H9 (cell line): ENCODE measurements around the gene SHANK3. TPM values are rescaled to one million over a fixed set of nuclear protein-coding genes. Genes with fewer than 3 reads are reported as not detected.

Source experiments
- DNase-seq: peaks from one replicate; pipeline ENCODE4 v3.0.0-alpha.2; 2017
- H2AFZ ChIP-seq: one replicate; pipeline ENCODE4 v1.6.1; 2013; ENCODE audit warnings: mild to moderate bottlenecking, low read length, control low read depth, moderate library complexity
- H2AK5ac ChIP-seq: 2 replicates; pipeline ENCODE4 v1.6.1; 2013; ENCODE audit warnings: low read length, control low read depth, mixed read lengths; ENCODE audit not compliant: insufficient read length
- H2BK120ac ChIP-seq: one replicate; pipeline ENCODE4 v1.6.1; 2013; ENCODE audit warnings: low read depth, mild to moderate bottlenecking, low read length, control low read depth, inconsistent platforms; ENCODE audit not compliant: poor library complexity, severe bottlenecking
- H2BK12ac ChIP-seq: 2 replicates; pipeline ENCODE4 v1.6.1; 2013; ENCODE audit warnings: low read length, control low read depth, mixed read lengths, low read depth; ENCODE audit not compliant: insufficient read length
- H2BK15ac ChIP-seq: 2 replicates; pipeline ENCODE4 v1.6.1; 2013; ENCODE audit warnings: low read depth, low read length, control low read depth
- H2BK20ac ChIP-seq: one replicate; pipeline ENCODE4 v1.6.1; 2013; ENCODE audit warnings: low read depth, mild to moderate bottlenecking, low read length, control low read depth, inconsistent platforms; ENCODE audit not compliant: poor library complexity, severe bottlenecking
- H2BK5ac ChIP-seq: 2 replicates; pipeline ENCODE4 v1.6.1; 2013; ENCODE audit warnings: low read length, control low read depth, mixed read lengths; ENCODE audit not compliant: insufficient read length
- H3K14ac ChIP-seq: 2 replicates; pipeline ENCODE4 v1.6.1; 2013; ENCODE audit warnings: low read length, control low read depth; ENCODE audit not compliant: insufficient read depth
- H3K18ac ChIP-seq: 2 replicates; pipeline ENCODE4 v1.6.1; 2013; ENCODE audit warnings: low read depth, mild to moderate bottlenecking, mixed read lengths, low read length, control low read depth; ENCODE audit not compliant: insufficient read length
- H3K23ac ChIP-seq: 2 replicates; pipeline ENCODE4 v1.6.1; 2013; ENCODE audit warnings: low read length, control low read depth, mixed read lengths, low read depth; ENCODE audit not compliant: insufficient read length
- H3K23me2 ChIP-seq: 2 replicates; pipeline ENCODE4 v1.6.1; 2013; ENCODE audit warnings: low read depth, mild to moderate bottlenecking, mixed read lengths, low read length, control low read depth; ENCODE audit not compliant: insufficient read length, poor library complexity, severe bottlenecking
- H3K27ac ChIP-seq: 2 replicates; pipeline ENCODE4 v1.5.1; 2013; ENCODE audit warnings: low read length, control low read depth, mixed read lengths, low read depth; ENCODE audit not compliant: insufficient read length
- H3K27me3 ChIP-seq: 2 replicates; pipeline ENCODE4 v1.6.1; 2013; ENCODE audit warnings: low read length, control low read depth, inconsistent platforms; ENCODE audit not compliant: insufficient read depth
- H3K4ac ChIP-seq: 2 replicates; pipeline ENCODE4 v1.6.1; 2013; ENCODE audit warnings: low read depth, mild to moderate bottlenecking, control low read depth, inconsistent platforms, low read length, moderate library complexity
- H3K4me1 ChIP-seq: 2 replicates; pipeline ENCODE4 v1.6.1; 2013; ENCODE audit warnings: low read length, control low read depth, inconsistent platforms; ENCODE audit not compliant: insufficient read depth
- H3K4me2 ChIP-seq: 2 replicates; pipeline ENCODE4 v1.6.1; 2013; ENCODE audit warnings: low read length, control low read depth, mixed read lengths; ENCODE audit not compliant: insufficient read length, insufficient read depth
- H3K56ac ChIP-seq: 2 replicates; pipeline ENCODE4 v1.6.1; 2013; ENCODE audit warnings: low read depth, mild to moderate bottlenecking, mixed read lengths, low read length, control low read depth; ENCODE audit not compliant: insufficient read length
- H3K79me1 ChIP-seq: 2 replicates; pipeline ENCODE4 v1.6.1; 2013; ENCODE audit warnings: low read depth, mild to moderate bottlenecking, moderate library complexity, low read length, control low read depth, inconsistent platforms; ENCODE audit not compliant: insufficient read depth, poor library complexity, severe bottlenecking
- H3K79me2 ChIP-seq: 2 replicates; pipeline ENCODE4 v1.6.1; 2013; ENCODE audit warnings: low read length, control low read depth, inconsistent platforms; ENCODE audit not compliant: insufficient read depth
- H3K9ac ChIP-seq: 2 replicates; pipeline ENCODE4 v1.6.1; 2013; ENCODE audit warnings: low read length, control low read depth, mixed read lengths; ENCODE audit not compliant: insufficient read length; ENCODE audit errors: extremely low read depth
- H3K9me3 ChIP-seq: one replicate; pipeline ENCODE4 v1.6.1; 2013; ENCODE audit warnings: low read depth, low read length, inconsistent platforms; ENCODE audit not compliant: control insufficient read depth
- H3T11ph ChIP-seq: one replicate; pipeline ENCODE4 v1.6.1; 2013; ENCODE audit warnings: mild to moderate bottlenecking, low read length, control low read depth, inconsistent platforms
- H4K20me1 ChIP-seq: one replicate; pipeline ENCODE4 v1.6.1; 2013; ENCODE audit not compliant: control insufficient read depth, insufficient read length, insufficient read depth
- H4K5ac ChIP-seq: 2 replicates; pipeline ENCODE4 v1.6.1; 2013; ENCODE audit warnings: low read depth, mild to moderate bottlenecking, mixed read lengths, low read length, control low read depth; ENCODE audit not compliant: insufficient read length
- H4K8ac ChIP-seq: replicated peaks from 2 replicates; pipeline ENCODE4 v1.6.1; 2013; ENCODE audit warnings: low read length, control low read depth, mixed read lengths, low read depth; ENCODE audit not compliant: insufficient read length
- H4K91ac ChIP-seq: 2 replicates; pipeline ENCODE4 v1.6.1; 2013; ENCODE audit warnings: low read depth, mild to moderate bottlenecking, moderate library complexity, mixed read lengths, low read length, control low read depth; ENCODE audit not compliant: insufficient read length
- H3K27ac Mint-ChIP-seq, 3 experiments: 2 replicates in 2 of 3; 3 replicates in 1 of 3; pipeline ENCODE4 v1.8.0; 2020 to 2021; ENCODE audit warnings: mixed read lengths in 3 of 3, mild to moderate bottlenecking in 1 of 3, moderate library complexity in 1 of 3
- H3K27me3 Mint-ChIP-seq: 2 replicates; pipeline ENCODE4 v1.8.0; 2021; ENCODE audit warnings: low read depth, mild to moderate bottlenecking, moderate library complexity, mixed read lengths
- H3K36me3 Mint-ChIP-seq, 3 experiments: 2 replicates in 2 of 3; 3 replicates in 1 of 3; pipeline ENCODE4 v1.8.0; 2020 to 2021; ENCODE audit warnings: low read depth in 3 of 3, mixed read lengths in 3 of 3; ENCODE audit not compliant: insufficient read depth in 1 of 3
- H3K4me1 Mint-ChIP-seq, 2 experiments: 2 replicates each; pipeline ENCODE4 v1.8.0; 2020; ENCODE audit warnings: mixed read lengths in 2 of 2
- H3K4me3 Mint-ChIP-seq, 2 experiments: 2 replicates in 1 of 2; 3 replicates in 1 of 2; pipeline ENCODE4 v1.8.0; 2020 to 2021; ENCODE audit warnings: mild to moderate bottlenecking in 2 of 2, mixed read lengths in 2 of 2, moderate library complexity in 1 of 2
- H3K9me3 Mint-ChIP-seq, 2 experiments: 2 replicates in 1 of 2; 3 replicates in 1 of 2; pipeline ENCODE4 v1.8.0; 2020; ENCODE audit warnings: mild to moderate bottlenecking in 2 of 2, mixed read lengths in 2 of 2, moderate library complexity in 1 of 2
- WGBS: extraction: QIAGEN DNeasy Blood & Tissue Kit; methylation state at CpG from one replicate; pipeline ENCODE4 v1.1.7; 2013; ENCODE audit warnings: missing lambda C conversion rate, low lambda C conversion rate, mixed read lengths; ENCODE audit not compliant: insufficient read length; ENCODE audit errors: extremely low coverage; 5-methylcytosine and 5-hydroxymethylcytosine counted together
- total RNA-seq: library from RNA; stranded (reverse); gene quantifications from 2 replicates; pipeline ENCODE4 v1.2.1, GENCODE V29; 2021
- TF ChIP-seq, protein P1 (sequence below): fragments of 200-600 bp; sonication (generic); conservative IDR thresholded peaks from 3 replicates; pipeline ENCODE4 v1.8.0; 2021; ENCODE audit warnings: antibody characterized with exemption, mild to moderate bottlenecking

Gene SHANK3
- total RNA-seq, 1 experiment from 2014 or later = 8.7 TPM

DNA sequence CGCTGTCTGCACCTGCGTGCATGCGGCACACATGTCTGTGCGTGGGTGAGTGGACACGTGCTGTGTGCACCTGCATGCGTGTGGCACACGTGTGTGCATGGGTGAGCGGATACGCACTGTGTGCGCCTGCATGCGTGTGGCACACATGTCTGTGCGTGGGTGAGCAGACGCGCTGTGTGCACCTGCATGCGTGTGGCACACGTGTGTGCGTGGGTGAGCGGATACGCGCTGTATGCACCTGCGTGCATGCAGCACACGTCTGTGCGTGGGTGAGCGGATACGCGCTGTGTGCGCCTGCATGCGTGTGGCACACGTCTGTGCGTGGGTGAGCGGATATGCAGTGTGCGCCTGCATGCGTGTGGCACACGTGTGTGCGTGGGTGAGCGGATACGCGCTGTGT is 38.3 kb downstream of the SHANK3 start:
- Histone ChIP-seq H3K79me1 (no peaks in the 10 kb centered on the region), H3K4ac (no peak overlapping the region), H3K18ac (no peak overlapping the region), H3K4me2 (no peak overlapping the region), H3K23ac (no peak overlapping the region), H2BK15ac (no peak overlapping the region), H3K27ac (no peak overlapping the region), H3K79me2 (no peaks in the 10 kb centered on the region), H2BK5ac (no peak overlapping the region), H4K91ac (no peak overlapping the region), H2AFZ (no peak overlapping the region), H4K5ac (no peak overlapping the region), H2BK120ac (no peak overlapping the region), H3K14ac (no peak overlapping the region), H2BK12ac (no peak overlapping the region), H4K20me1 (no peaks in the 10 kb centered on the region), H3K56ac (no peak overlapping the region), H3K4me1 (no peaks in the 10 kb centered on the region), H4K8ac (no peak overlapping the region), H3K9ac (no peak overlapping the region), H2BK20ac (no peak overlapping the region), H2AK5ac (no peak overlapping the region), H3T11ph (no peak overlapping the region), H3K23me2 (no peaks in the 10 kb centered on the region), H3K9me3 (no peaks in the 10 kb centered on the region), H3K27me3 (no peaks in the 10 kb centered on the region)
- Mint-ChIP-seq H3K4me1 (peaks cover 0 to 4% of the 10 kb centered on the region in 2 experiments; a peak in 1 of 4 replicates), H3K36me3 (peaks cover 0 to 12% (median 0%) of the 10 kb centered on the region in 3 experiments; a peak in 3 of 7 replicates), H3K27ac (no peak overlapping the region), H3K4me3 (0 out of 5 replicates have a peak overlapping the region, but pooled peaks of 1 of the 2 experiments have one; percentile 3), H3K27me3 (peaks cover 5% of the 10 kb centered on the region), H3K9me3 (no peaks in the 10 kb centered on the region)
- TF ChIP-seq, protein P1, sequence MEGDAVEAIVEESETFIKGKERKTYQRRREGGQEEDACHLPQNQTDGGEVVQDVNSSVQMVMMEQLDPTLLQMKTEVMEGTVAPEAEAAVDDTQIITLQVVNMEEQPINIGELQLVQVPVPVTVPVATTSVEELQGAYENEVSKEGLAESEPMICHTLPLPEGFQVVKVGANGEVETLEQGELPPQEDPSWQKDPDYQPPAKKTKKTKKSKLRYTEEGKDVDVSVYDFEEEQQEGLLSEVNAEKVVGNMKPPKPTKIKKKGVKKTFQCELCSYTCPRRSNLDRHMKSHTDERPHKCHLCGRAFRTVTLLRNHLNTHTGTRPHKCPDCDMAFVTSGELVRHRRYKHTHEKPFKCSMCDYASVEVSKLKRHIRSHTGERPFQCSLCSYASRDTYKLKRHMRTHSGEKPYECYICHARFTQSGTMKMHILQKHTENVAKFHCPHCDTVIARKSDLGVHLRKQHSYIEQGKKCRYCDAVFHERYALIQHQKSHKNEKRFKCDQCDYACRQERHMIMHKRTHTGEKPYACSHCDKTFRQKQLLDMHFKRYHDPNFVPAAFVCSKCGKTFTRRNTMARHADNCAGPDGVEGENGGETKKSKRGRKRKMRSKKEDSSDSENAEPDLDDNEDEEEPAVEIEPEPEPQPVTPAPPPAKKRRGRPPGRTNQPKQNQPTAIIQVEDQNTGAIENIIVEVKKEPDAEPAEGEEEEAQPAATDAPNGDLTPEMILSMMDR = no peak
- no peak for DNase-seq
- no CpG with 5 or more reads among the region's 38 CpGs for WGBS
